DMS79 (cell line): ENCODE results near the gene KLHL17.
"Not testable (repeated sequence)": the region's sequence is repeated elsewhere in the genome, so short reads cannot be mapped to it uniquely, and the experiment has no call there.

ENCODE experiments used
- DNase-seq: peaks from one replicate; lab custom pipeline; 2025; lab: John Stamatoyannopoulos, UW

KLHL17 gene

GRCh38 chr1:982765-983436, 22.5 kb downstream of the KLHL17 start:
- no peak for DNase-seq

GRCh38 chr1:983798-984475, 23.6 kb downstream of the KLHL17 start:
- no peak for DNase-seq

DNA sequence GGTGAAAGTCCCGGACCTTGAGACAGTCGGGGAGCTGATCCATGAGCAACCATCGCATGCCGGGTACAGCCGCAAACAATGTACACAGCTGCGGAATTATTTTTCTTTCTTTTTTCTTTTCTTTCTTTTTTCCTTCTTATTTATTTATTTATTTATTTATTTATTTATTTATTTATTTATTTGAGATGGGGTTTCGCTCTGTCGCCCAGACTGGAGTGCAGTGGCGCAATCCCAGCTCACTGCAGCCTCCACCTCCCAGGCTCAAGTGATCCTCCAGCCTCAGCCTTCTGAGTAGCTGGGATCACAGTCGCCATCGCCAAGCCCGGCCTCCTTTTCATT, 24.1 kb downstream of the KLHL17 start:
- no peak for DNase-seq

GRCh38 chr1:985126-985525, 24.7 kb downstream of the KLHL17 start:
- no peak for DNase-seq

- not testable (repeated sequence) for DNase-seq
Observed at GRCh38 chr1:988061-988460, 27.7 kb downstream of the KLHL17 start.

GRCh38 chr1:991275-991674, 30.9 kb downstream of the KLHL17 start:
- DNase-seq: not testable (repeated sequence)

DNA sequence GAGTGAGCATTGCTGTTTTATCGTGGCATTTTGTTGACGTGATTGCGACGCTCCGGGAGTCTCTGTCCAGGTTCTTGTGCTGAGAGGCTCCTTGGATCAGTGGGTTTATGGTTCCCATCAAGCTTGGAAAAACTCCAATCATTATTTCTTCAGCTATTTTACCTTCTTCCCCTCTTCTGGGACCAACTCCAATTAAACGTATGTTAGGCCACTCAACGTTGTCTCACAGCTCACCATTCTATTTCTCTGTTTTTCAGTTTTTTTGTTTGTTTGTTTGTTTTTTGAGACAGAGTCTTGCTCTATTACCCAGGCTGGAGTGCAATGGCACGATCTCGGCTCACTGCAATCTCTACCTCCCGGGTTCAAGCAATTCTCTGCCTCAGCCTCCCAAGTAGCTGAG, 31.5 kb downstream of the KLHL17 start:
- no peak for DNase-seq

DNA sequence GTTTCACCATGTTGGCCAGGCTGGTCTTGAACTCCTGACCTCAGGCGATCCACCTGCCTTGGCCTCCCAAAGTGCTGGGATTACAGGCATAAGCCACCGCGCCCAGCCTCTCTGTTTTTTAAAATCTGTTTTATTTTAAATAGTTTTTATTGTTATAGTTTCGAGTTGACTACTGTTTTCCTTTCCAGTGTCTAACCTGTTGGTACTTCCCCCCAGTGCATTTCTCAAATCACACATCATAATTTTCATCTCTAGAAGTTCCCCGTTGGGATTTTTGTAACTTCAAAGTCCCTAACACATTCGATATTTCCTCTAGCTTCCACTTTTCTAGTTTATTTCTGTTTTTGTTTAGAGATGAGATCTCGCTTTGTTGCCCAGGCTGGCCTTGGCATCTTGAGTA, 32.0 kb downstream of the KLHL17 start:
- no peak for DNase-seq

DNA sequence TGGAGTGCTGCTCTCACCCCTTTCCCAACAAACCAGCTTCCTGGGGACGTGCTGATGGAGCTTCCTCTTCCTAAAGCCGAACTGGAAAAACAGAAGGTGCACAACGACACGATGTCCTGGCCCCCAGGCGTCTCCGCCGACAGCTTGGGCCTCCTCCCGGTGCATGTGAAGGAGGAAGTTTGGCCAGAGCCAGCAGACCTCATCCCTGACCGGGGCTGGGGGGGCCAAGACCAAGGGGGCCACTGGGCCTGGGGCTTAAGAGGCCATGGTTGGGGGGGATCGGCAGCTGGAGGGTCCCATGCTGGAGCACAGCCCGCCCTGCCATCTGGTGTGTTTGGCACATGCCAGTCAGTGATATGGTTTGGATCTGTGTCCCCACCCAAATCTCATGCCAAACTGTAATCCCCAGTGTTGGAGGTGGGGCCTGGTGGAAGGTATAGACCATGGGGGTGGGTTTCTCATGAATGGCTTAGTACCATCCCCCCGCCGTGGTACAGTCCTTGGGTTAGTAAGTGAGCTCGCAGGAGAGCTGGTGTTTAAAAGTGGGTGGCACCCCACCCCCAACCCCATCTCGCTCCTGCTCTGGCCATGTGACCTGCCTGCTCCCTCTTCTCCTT, 33.1 kb downstream of the KLHL17 start:
- DNase-seq: no peak

DNA sequence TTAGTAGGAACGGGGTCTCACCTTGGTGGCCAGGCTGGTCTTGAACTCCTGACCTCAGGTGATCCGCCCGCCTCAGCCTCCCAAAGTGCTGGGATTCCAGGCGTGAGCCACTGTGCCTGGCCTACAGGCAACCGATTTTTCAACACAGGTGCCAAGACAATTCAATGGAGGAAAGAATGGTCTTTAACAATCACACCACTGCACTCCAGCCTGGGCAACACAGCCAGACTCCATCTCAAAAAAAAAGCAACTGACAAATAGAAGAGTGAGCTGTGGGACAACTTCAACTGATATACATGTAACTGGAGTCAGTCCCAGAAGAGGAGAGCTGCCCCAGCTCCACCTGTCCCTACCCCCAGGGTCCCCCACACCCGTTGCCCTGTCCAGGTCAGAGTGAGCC, 34.2 kb downstream of the KLHL17 start:
- not testable (repeated sequence) for DNase-seq

GRCh38 chr1:995665-996633, 35.6 kb downstream of the KLHL17 start:
- DNase-seq: no peak

GRCh38 chr1:996851-997712, 36.7 kb downstream of the KLHL17 start:
- DNase-seq: no peak

DNA sequence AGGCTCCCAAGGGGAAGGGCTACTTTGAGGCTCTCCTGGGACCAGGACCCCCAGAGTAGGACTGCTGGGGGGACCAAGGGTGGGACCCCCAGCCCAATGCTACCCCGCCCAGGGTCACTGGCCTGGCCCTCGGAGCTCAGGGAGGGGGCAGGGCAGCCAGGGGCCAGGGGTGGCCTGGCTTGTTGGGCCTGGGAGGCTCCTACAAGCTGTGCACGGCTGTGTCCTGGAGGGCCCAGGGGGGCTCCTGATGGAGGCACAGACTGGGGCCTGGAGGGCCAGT, 37.3 kb downstream of the KLHL17 start:
- no peak for DNase-seq

- DNase-seq: no peak
Observed at GRCh38 chr1:997993-998744, 37.8 kb downstream of the KLHL17 start.

GRCh38 chr1:998745-998994, 38.3 kb downstream of the KLHL17 start:
- peak; percentile 33 for DNase-seq

DNA sequence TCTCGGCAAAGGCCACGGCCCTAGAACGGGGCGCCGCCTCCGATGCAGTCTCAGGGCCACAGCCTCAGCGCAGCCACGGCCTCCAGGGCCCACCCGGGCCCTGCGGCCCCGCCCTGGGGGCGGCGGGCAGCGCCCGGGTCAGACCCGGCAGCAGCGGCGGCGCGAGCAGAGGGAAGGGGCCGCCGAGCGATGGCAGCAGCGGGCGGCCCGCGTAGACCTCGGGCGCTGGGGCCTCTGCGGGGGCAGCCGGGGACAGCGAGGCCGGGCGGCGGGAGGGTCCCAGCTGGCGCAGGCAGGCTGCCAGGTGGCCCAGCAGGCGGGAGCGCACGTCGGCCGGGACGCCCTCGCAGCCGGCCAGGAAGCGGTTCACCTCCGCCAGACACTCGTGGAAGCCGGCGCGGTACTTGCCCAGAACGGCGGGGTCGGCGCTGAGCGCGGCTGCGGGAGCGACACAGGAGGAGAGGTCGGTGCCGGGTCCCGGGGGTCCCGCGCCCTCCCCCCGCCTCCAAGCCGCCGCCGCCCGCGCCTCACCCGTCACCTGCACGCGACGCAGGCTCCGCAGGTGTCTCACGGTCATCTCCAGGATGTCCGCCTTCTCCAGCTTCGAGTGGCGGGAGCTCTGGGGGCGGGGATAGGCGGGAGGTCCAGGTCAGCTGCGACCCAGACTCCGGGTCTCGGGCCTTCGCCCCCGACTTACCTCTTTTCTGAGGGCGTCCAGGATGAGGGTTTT, 38.8 kb downstream of the KLHL17 start:
- no peak for DNase-seq

DNA sequence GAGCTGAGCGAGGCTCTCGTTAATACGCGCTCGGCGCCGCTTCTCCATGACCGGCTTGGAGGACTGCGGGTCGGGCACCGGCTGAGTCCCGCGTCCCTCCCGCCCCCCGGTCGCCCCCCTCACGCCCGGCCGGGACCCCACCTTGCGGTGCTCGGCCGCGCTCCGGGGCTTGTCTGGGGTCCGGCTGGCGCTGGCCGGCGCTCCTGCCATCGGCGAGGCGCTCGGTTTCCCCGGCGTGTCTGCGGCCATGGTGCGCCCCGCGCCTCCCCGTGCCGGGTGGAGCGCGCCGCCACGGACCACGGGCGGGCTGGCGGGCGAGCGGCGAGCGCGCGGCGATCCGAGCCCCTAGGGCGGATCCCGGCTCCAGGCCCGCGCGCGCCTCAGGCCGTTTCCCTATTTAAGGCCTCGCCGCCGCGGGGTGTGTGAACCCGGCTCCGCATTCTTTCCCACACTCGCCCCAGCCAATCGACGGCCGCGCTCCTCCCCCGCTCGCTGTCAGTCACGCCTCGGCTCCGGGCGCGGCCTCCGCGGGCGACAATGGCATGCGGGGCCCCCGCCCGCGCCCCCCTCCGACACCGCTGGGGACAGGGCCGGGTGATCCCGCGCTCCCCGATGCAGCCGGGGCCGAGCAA, 39.5 kb downstream of the KLHL17 start, which contains the start of gene HES4:
TSS of gene HES4 (minus strand) at position 373 of the 632 bp plus-strand sequence. CDS start at position 249, 124 bp downstream.
- DNase-seq: peak; percentile 73

DNA sequence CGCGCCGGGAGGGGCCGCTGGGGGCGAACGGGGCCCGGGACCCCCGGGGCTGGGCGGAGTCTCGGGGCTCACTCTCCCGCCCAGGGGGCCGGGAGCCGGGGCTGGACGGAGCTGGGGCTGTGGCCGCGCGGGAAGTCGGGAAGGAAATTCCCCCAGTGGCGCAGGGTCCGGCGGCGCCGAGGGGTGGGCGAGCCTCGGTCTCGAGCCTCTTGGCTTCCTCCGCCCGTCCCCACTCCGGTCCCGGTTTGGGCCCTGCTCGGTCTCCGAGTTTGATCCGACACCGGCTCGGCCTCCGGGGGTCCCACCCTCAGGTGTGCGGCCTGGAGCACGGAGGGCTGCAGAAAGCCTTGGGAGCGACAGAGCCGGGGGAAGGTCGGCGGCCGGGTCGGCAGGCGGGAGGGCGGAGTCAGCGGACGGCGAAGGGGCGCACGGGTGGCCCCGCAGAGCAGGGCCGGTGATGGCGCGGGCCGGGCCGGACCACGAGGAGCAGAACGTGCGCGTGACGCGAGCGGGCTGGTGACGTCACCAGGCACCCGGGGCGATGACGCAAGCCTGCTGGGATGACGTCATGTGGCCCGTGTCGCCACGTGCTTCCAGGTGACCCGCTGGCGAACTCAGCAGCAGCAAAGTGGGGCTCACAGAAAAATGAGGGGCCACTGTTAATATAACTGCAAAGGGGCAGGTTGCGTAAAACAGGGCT, 40.1 kb downstream of the KLHL17 start:
- peak; percentile 68 for DNase-seq
